Measurements from ENCODE around the gene FOLR2. TPM values are rescaled to one million over a fixed set of nuclear protein-coding genes. Genes with fewer than 3 reads are reported as not detected.

Gene FOLR2
- total and polyA plus RNA-seq, 4 donors: 9.4 to 31.5 (median 16.7) TPM

DNA sequence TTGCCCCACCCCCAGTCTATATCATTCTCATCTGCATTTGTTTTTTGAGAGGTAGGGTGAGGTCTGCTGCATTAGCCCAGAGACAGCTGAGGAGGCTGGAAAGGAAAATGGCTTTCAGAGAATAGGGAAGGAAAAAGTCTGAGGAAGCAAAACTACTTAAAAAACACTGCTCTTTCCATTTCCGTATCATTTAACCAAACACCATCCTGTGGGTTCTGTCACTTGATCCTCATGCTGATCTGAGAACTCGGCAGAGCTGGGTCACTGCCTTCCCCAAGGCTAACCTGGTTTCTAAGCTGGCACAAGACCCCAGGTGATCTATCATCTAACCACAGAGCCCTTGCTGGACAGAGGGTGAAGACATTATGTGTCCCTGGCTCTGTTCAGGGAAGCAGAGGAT, 1.2 kb downstream of the FOLR2 start:
- Histone ChIP-seq H3K36me3 (ENCODE audit: control insufficient read depth in 4 of 4, insufficient read depth in 3 of 4, low read depth in 1 of 4, low read length in 3 of 4) (no peaks in the 10 kb centered on the region), H3K4me3 (ENCODE audit: low read depth in 1 of 3, low read length in 3 of 3) (no peak overlapping the region), H3K4me1 (ENCODE audit: control insufficient read depth in 4 of 4, insufficient read depth in 4 of 4, low read length in 3 of 4) (peaks cover 0 to 6% (median 5%) of the 10 kb centered on the region in 4 donors), H3K27me3 (ENCODE audit: control insufficient read depth in 4 of 4, insufficient read depth in 4 of 4, low read length in 3 of 4) (no peaks in the 10 kb centered on the region), H3K27ac (ENCODE audit: low read depth in 1 of 2, low read length in 2 of 2) (no peak overlapping the region), H3K9me3 (ENCODE audit: control insufficient read depth in 4 of 4, low read length in 3 of 4) (no peaks in the 10 kb centered on the region), H3K9ac (ENCODE audit: low read depth in 1 of 2, low read length in 2 of 2) (no peak overlapping the region)
- 33% methylated on average over 2 of the region's 2 CpGs for WGBS
- DNase-seq (ENCODE audit: low spot score): no peak
- TF ChIP-seq CTCF (IDR thresholded peaks at IDR 0.05; ENCODE audit: low read depth, low read length, missing input control): no peak
- TF ChIP-seq, protein P1, sequence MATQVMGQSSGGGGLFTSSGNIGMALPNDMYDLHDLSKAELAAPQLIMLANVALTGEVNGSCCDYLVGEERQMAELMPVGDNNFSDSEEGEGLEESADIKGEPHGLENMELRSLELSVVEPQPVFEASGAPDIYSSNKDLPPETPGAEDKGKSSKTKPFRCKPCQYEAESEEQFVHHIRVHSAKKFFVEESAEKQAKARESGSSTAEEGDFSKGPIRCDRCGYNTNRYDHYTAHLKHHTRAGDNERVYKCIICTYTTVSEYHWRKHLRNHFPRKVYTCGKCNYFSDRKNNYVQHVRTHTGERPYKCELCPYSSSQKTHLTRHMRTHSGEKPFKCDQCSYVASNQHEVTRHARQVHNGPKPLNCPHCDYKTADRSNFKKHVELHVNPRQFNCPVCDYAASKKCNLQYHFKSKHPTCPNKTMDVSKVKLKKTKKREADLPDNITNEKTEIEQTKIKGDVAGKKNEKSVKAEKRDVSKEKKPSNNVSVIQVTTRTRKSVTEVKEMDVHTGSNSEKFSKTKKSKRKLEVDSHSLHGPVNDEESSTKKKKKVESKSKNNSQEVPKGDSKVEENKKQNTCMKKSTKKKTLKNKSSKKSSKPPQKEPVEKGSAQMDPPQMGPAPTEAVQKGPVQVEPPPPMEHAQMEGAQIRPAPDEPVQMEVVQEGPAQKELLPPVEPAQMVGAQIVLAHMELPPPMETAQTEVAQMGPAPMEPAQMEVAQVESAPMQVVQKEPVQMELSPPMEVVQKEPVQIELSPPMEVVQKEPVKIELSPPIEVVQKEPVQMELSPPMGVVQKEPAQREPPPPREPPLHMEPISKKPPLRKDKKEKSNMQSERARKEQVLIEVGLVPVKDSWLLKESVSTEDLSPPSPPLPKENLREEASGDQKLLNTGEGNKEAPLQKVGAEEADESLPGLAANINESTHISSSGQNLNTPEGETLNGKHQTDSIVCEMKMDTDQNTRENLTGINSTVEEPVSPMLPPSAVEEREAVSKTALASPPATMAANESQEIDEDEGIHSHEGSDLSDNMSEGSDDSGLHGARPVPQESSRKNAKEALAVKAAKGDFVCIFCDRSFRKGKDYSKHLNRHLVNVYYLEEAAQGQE (IDR thresholded peaks at IDR 0.05): no peak
- no peak for TF ChIP-seq TAF1 (conservative IDR thresholded peaks at IDR 0.05)
- no peak for TF ChIP-seq FOXA2 (IDR thresholded peaks at IDR 0.05)
- no peak for TF ChIP-seq HNF4G (IDR thresholded peaks at IDR 0.05)
- TF ChIP-seq HNF4A (conservative IDR thresholded peaks at IDR 0.05): no peak
- no peak for TF ChIP-seq MAX (IDR thresholded peaks at IDR 0.05)
- TF ChIP-seq JUND (IDR thresholded peaks at IDR 0.05): no peak
- TF ChIP-seq RAD21 (IDR thresholded peaks at IDR 0.05): no peak
- TF ChIP-seq, protein P2, sequence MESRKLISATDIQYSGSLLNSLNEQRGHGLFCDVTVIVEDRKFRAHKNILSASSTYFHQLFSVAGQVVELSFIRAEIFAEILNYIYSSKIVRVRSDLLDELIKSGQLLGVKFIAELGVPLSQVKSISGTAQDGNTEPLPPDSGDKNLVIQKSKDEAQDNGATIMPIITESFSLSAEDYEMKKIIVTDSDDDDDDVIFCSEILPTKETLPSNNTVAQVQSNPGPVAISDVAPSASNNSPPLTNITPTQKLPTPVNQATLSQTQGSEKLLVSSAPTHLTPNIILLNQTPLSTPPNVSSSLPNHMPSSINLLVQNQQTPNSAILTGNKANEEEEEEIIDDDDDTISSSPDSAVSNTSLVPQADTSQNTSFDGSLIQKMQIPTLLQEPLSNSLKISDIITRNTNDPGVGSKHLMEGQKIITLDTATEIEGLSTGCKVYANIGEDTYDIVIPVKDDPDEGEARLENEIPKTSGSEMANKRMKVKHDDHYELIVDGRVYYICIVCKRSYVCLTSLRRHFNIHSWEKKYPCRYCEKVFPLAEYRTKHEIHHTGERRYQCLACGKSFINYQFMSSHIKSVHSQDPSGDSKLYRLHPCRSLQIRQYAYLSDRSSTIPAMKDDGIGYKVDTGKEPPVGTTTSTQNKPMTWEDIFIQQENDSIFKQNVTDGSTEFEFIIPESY (IDR thresholded peaks at IDR 0.05): no peak

- no peaks in the 10 kb centered on the region for H3K9me3 ChIP-seq (ENCODE audit: control insufficient read depth in 4 of 4, low read length in 3 of 4)
- no peaks in the 10 kb centered on the region for H3K27me3 ChIP-seq (ENCODE audit: control insufficient read depth in 4 of 4, insufficient read depth in 4 of 4, low read length in 3 of 4)
- H3K4me3 ChIP-seq (ENCODE audit: low read depth in 1 of 3, low read length in 3 of 3): no peak overlapping the region
- TF ChIP-seq NR2F2 (IDR thresholded peaks at IDR 0.05) (no peak), FOXA2 (IDR thresholded peaks at IDR 0.05) (no peak), MAX (IDR thresholded peaks at IDR 0.05) (no peak), YY1 (IDR thresholded peaks at IDR 0.05) (no peak), HNF4G (IDR thresholded peaks at IDR 0.05) (no peak), RAD21 (IDR thresholded peaks at IDR 0.05) (no peak), TAF1 (conservative IDR thresholded peaks at IDR 0.05) (no peak), HNF4A (conservative IDR thresholded peaks at IDR 0.05) (no peak), SP1 (IDR thresholded peaks at IDR 0.05) (no peak)
- TF ChIP-seq, protein P1 (IDR thresholded peaks at IDR 0.05): no peak
- TF ChIP-seq, protein P3, sequence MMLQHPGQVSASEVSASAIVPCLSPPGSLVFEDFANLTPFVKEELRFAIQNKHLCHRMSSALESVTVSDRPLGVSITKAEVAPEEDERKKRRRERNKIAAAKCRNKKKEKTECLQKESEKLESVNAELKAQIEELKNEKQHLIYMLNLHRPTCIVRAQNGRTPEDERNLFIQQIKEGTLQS (IDR thresholded peaks at IDR 0.05): no peak
- no peaks in the 10 kb centered on the region for H3K36me3 ChIP-seq (ENCODE audit: control insufficient read depth in 4 of 4, insufficient read depth in 3 of 4, low read depth in 1 of 4, low read length in 3 of 4)
- no peak overlapping the region for H3K9ac ChIP-seq (ENCODE audit: low read depth in 1 of 2, low read length in 2 of 2)
- WGBS: 84% methylated on average over 5 of the region's 5 CpGs
- H3K4me1 ChIP-seq (ENCODE audit: control insufficient read depth in 4 of 4, insufficient read depth in 4 of 4, low read length in 3 of 4): peaks cover 0 to 7% (median 6%) of the 10 kb centered on the region in 4 donors
- no peak overlapping the region for H3K27ac ChIP-seq (ENCODE audit: low read depth in 1 of 2, low read length in 2 of 2)
- no peak for DNase-seq (ENCODE audit: low spot score)
Measured at GRCh38 chr11:72218251-72218745, 1.7 kb downstream of the FOLR2 start.
